ENCODE data around the gene IRF4. TPM values are rescaled to one million over a fixed set of nuclear protein-coding genes. Genes with fewer than 3 reads are reported as not detected.

The IRF4 gene
- total RNA-seq, 2 experiments from 2014 or later: 16.9 to 20.8 TPM

DNA sequence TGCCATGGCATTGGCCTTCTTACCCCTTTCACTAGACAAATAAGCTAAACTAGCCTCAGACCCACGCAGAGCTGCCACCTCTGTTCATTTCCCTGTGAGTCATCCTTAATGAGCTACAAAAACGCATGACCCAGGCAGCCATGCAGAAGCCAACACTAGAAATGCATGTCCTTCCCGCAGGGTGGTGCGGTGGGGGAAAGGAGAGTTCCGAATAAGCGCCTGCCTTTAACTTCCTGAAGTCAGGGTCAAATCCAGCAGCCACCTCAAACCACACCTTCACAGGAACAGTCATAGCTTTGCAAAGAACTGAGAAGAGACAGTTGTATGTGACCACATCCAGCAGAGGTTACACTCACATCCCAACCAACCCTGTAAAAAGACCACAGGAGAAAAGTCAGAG, 40.4 kb downstream of the IRF4 start:
- Mint-ChIP-seq H3K27ac (no peak overlapping the region), H3K9me3 (no peaks in the 10 kb centered on the region), H3K4me1 (ENCODE audit: low read depth) (peaks cover 35% of the 10 kb centered on the region), H3K36me3 (ENCODE audit: low read depth) (no peaks in the 10 kb centered on the region), H3K4me3 (no peak overlapping the region), H3K27me3 (no peaks in the 10 kb centered on the region)
- Histone ChIP-seq H3K36me3 (ENCODE audit: insufficient read depth, low read length) (no peaks in the 10 kb centered on the region), H3K9me3 (ENCODE audit: control insufficient read depth in 1 of 2, insufficient read depth in 1 of 2, low read length in 2 of 2) (no peaks in the 10 kb centered on the region), H3K4me1 (ENCODE audit: insufficient read depth, low read length) (peaks cover 38% of the 10 kb centered on the region), H3K27ac (ENCODE audit: low read depth in 1 of 2, low read length in 2 of 2) (no peak overlapping the region), H3K4me3 (ENCODE audit: low read length) (no peak overlapping the region), H3K27me3 (ENCODE audit: control insufficient read depth in 1 of 2, insufficient read depth in 2 of 2, low read length in 2 of 2) (no peaks in the 10 kb centered on the region)
- intact Hi-C loops (cut with DNase I, micrococcal nuclease): no loop called here
- ATAC-seq (ENCODE audit: poor library complexity): peak; percentile 63
- DNase-seq: peak in 3 of 14 experiments; percentile 28 to 47 (median 35)
- ChIA-PET CTCF (no interaction called here), POLR2A (no interaction called here)
- TF ChIP-seq, protein P1, sequence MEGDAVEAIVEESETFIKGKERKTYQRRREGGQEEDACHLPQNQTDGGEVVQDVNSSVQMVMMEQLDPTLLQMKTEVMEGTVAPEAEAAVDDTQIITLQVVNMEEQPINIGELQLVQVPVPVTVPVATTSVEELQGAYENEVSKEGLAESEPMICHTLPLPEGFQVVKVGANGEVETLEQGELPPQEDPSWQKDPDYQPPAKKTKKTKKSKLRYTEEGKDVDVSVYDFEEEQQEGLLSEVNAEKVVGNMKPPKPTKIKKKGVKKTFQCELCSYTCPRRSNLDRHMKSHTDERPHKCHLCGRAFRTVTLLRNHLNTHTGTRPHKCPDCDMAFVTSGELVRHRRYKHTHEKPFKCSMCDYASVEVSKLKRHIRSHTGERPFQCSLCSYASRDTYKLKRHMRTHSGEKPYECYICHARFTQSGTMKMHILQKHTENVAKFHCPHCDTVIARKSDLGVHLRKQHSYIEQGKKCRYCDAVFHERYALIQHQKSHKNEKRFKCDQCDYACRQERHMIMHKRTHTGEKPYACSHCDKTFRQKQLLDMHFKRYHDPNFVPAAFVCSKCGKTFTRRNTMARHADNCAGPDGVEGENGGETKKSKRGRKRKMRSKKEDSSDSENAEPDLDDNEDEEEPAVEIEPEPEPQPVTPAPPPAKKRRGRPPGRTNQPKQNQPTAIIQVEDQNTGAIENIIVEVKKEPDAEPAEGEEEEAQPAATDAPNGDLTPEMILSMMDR (IDR thresholded peaks at IDR 0.05): no peak

DNA sequence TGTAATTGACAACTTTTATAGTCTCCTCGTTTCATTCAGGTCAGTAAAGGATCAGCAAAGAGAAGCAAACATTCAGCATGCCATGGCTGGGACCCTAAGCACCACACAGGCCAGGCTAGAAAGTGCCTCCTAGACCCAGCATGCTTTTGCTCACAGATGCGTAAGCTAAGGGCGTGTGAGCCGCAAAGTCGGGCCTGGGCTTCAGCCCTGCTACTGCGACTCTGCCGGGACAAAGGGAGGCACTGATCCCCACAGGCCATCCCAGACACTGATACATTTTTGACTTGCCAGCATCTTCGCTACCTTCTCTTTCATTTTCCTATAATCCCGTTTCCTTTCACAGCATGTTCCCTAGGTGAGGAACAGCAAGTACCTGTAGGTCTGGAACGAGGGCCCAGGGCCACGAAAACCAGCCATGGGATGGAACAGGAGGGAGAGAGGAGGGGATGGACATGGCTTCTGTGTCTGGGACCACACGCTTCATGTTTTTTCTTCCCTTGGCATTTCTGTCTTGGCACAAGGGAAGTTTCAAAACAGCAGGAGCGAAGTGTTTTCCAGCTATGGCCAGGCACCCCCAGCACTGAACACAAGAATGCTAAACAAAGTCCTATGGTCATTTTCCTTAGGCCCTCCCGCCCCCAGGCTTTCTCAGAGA, 42.6 kb downstream of the IRF4 start:
- no peak overlapping the region for H3K27ac Mint-ChIP-seq
- TF ChIP-seq, protein P1 (IDR thresholded peaks at IDR 0.05): no peak
- H3K27me3 Mint-ChIP-seq: no peaks in the 10 kb centered on the region
- no peaks in the 10 kb centered on the region for H3K27me3 ChIP-seq (ENCODE audit: control insufficient read depth in 1 of 2, insufficient read depth in 2 of 2, low read length in 2 of 2)
- H3K4me1 ChIP-seq (ENCODE audit: insufficient read depth, low read length): peaks cover 27% of the 10 kb centered on the region
- H3K9me3 ChIP-seq (ENCODE audit: control insufficient read depth in 1 of 2, insufficient read depth in 1 of 2, low read length in 2 of 2): no peaks in the 10 kb centered on the region
- ATAC-seq (ENCODE audit: poor library complexity) (no peak), DNase-seq (no peak)
- H3K4me1 Mint-ChIP-seq (ENCODE audit: low read depth): peaks cover 30% of the 10 kb centered on the region
- ChIA-PET POLR2A (interaction anchor here (1.9 kb wide), 1 partner anchor 10 kb away, joined by 6 read pairs; no protein-coding TSS in a partner anchor), CTCF (interaction anchor here (0.7 to 1.3 kb wide), 2 partner anchors 20 to 36 kb away, joined by 3 read pairs; no protein-coding TSS in a partner anchor)
- H3K36me3 Mint-ChIP-seq (ENCODE audit: low read depth): no peaks in the 10 kb centered on the region
- intact Hi-C loops (cut with DNase I, micrococcal nuclease): no loop called here
- no peak overlapping the region for H3K4me3 Mint-ChIP-seq
- no peaks in the 10 kb centered on the region for H3K9me3 Mint-ChIP-seq
- no peak overlapping the region for H3K27ac ChIP-seq (ENCODE audit: low read depth in 1 of 2, low read length in 2 of 2)
- H3K36me3 ChIP-seq (ENCODE audit: insufficient read depth, low read length): no peaks in the 10 kb centered on the region
- H3K4me3 ChIP-seq (ENCODE audit: low read length): no peak overlapping the region

GRCh38 chr6:435441-436307, 44.1 kb downstream of the IRF4 start:
- intact Hi-C loops (cut with DNase I, micrococcal nuclease): no loop called here
- Histone ChIP-seq H3K4me3 (ENCODE audit: low read length) (no peak overlapping the region), H3K9me3 (ENCODE audit: control insufficient read depth in 1 of 2, insufficient read depth in 1 of 2, low read length in 2 of 2) (no peaks in the 10 kb centered on the region), H3K27me3 (ENCODE audit: control insufficient read depth in 1 of 2, insufficient read depth in 2 of 2, low read length in 2 of 2) (no peaks in the 10 kb centered on the region), H3K27ac (ENCODE audit: low read depth in 1 of 2, low read length in 2 of 2) (no peak overlapping the region), H3K36me3 (ENCODE audit: insufficient read depth, low read length) (no peaks in the 10 kb centered on the region), H3K4me1 (ENCODE audit: insufficient read depth, low read length) (peaks cover 20% of the 10 kb centered on the region)
- Mint-ChIP-seq H3K27me3 (no peaks in the 10 kb centered on the region), H3K4me3 (no peak overlapping the region), H3K4me1 (ENCODE audit: low read depth) (peaks cover 21% of the 10 kb centered on the region), H3K36me3 (ENCODE audit: low read depth) (no peaks in the 10 kb centered on the region), H3K9me3 (no peaks in the 10 kb centered on the region), H3K27ac (no peak overlapping the region)
- POLR2A ChIA-PET: interaction anchor here (1.9 kb wide), 1 partner anchor 9 kb away, joined by 6 read pairs; no protein-coding TSS in a partner anchor
- TF ChIP-seq, protein P1 (IDR thresholded peaks at IDR 0.05): no peak
- CTCF ChIA-PET: interaction anchor here (0.7 to 1.3 kb wide), 2 partner anchors 9 to 22 kb away, joined by 3 read pairs; no protein-coding TSS in a partner anchor
- no peak for ATAC-seq (ENCODE audit: poor library complexity)
- DNase-seq: no peak
